HUDEP-2 (cell line): ENCODE measurements around the gene ARMH3.

ENCODE experiments used
- DNase-seq, 76 experiments: peaks; one replicate each; lab custom pipeline; 2025; ENCODE audit not compliant: unreplicated experiment in 76 of 76; lab: John Stamatoyannopoulos, UW

ARMH3 gene

GRCh38 chr10:101816376-101816775 is 239.6 kb downstream of the ARMH3 start:
- DNase-seq = no peak

- peak in 4 of 76 experiments; percentile 3 to 33 (median 13) for DNase-seq
Observed at GRCh38 chr10:101814466-101815071, 241.4 kb downstream of the ARMH3 start.

- peak in 9 of 76 experiments; percentile 7 to 35 (median 12) for DNase-seq
Observed at GRCh38 chr10:101812606-101813005, 243.4 kb downstream of the ARMH3 start.

- no peak for DNase-seq
Observed at GRCh38 chr10:101807158-101807557, 248.8 kb downstream of the ARMH3 start.

- DNase-seq = no peak
Observed at GRCh38 chr10:101803511-101803910, 252.5 kb downstream of the ARMH3 start.

- DNase-seq = peak in 32 of 76 experiments; percentile 11 to 65 (median 35)
Observed at GRCh38 chr10:101797403-101798059, 258.4 kb downstream of the ARMH3 start.
